COLO829 (cell line): ENCODE measurements around the gene SMIM45.

Experiments
- DNase-seq: peaks from one replicate; pipeline ENCODE4 v3.0.0; 2012; ENCODE audit warnings: low spot score

Gene SMIM45

GRCh38 chr22:41951898-41952474, at the start of gene SMIM45:
Gene SMIM45, plus strand, starts transcription at chr22:41952150.
- no peak for DNase-seq

- DNase-seq = no peak
Observed at GRCh38 chr22:41902932-41903421, 49.0 kb upstream of the SMIM45 start.

- DNase-seq = no peak
Observed at GRCh38 chr22:41904450-41905410, 47.2 kb upstream of the SMIM45 start.

- no peak for DNase-seq
Observed at GRCh38 chr22:41905411-41906202, 46.3 kb upstream of the SMIM45 start.

GRCh38 chr22:41906822-41907221, 45.1 kb upstream of the SMIM45 start:
- DNase-seq = no peak

GRCh38 chr22:41907436-41908401, 44.2 kb upstream of the SMIM45 start:
- no peak for DNase-seq

- no peak for DNase-seq
Observed at GRCh38 chr22:41908411-41909309, 43.3 kb upstream of the SMIM45 start.

- DNase-seq = no peak
Observed at GRCh38 chr22:41909310-41910049, 42.5 kb upstream of the SMIM45 start.

- DNase-seq = no peak
Observed at GRCh38 chr22:41910050-41911000, 41.6 kb upstream of the SMIM45 start.

- DNase-seq = no peak
Observed at GRCh38 chr22:41911001-41911611, 40.8 kb upstream of the SMIM45 start.

- no peak for DNase-seq
Observed at GRCh38 chr22:41912338-41913039, 39.5 kb upstream of the SMIM45 start.

- no peak for DNase-seq
Observed at GRCh38 chr22:41913040-41913719, 38.8 kb upstream of the SMIM45 start.

- DNase-seq = no peak
Observed at GRCh38 chr22:41913842-41914534, 38.0 kb upstream of the SMIM45 start.

GRCh38 chr22:41914611-41915034, 37.3 kb upstream of the SMIM45 start:
- DNase-seq = no peak

- DNase-seq = no peak
Observed at GRCh38 chr22:41915035-41915785, 36.7 kb upstream of the SMIM45 start, which contains the start of gene SHISA8. Gene SHISA8, minus strand, starts transcription at chr22:41915074. Its CDS starts 407 bp downstream, at chr22:41914667.
